A172 (cell line): ENCODE measurements around the gene NOC4L. TPM values are rescaled to one million over a fixed set of nuclear protein-coding genes. Genes with fewer than 3 reads are reported as not detected.
"Not testable (repeated sequence)": the region's sequence is repeated elsewhere in the genome, so short reads cannot be mapped to it uniquely, and the experiment has no call there.

Source experiments
- DNase-seq: peaks from one replicate; pipeline ENCODE4 v3.0.0-alpha.2; 2015; ENCODE audit warnings: low spot score
- total RNA-seq: library from RNA; depleted of rRNA; stranded (reverse); fragments of >200 nt; shearing (Covaris generic); gene quantifications from 2 replicates; pipeline ENCODE4 v1.2.3, GENCODE V29; 2014

The NOC4L gene
- total RNA-seq, 1 experiment from 2014 or later: 23.2 TPM

GRCh38 chr12:132123970-132124765 is 20.1 kb upstream of the NOC4L start:
- no peak for DNase-seq

- no peak for DNase-seq
These were observed 19.4 kb upstream of the NOC4L start for GRCh38 chr12:132124766-132125425.

- no peak for DNase-seq
These were observed 18.5 kb upstream of the NOC4L start for GRCh38 chr12:132125736-132126135.

- DNase-seq: no peak
These were observed 17.2 kb upstream of the NOC4L start for GRCh38 chr12:132127041-132127440.

DNA sequence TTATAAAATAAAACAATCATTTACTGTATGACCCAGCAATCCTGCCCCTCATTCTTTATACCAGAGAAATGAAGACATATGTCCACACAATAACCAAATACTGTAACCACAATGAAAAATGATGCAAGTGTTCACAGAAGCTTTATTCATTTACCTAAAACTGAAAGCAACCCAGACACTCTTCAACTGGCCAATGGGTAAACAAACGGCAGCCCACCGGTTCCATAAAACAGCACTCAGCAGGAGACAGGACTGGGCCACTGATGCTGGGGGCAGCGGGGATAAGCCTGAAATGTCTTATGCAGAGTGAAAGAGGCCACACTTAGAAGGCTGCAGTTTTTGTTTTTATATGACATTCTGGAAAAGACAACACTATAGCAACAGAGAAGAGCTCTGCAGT is 15.2 kb upstream of the NOC4L start:
- DNase-seq: no peak

DNA sequence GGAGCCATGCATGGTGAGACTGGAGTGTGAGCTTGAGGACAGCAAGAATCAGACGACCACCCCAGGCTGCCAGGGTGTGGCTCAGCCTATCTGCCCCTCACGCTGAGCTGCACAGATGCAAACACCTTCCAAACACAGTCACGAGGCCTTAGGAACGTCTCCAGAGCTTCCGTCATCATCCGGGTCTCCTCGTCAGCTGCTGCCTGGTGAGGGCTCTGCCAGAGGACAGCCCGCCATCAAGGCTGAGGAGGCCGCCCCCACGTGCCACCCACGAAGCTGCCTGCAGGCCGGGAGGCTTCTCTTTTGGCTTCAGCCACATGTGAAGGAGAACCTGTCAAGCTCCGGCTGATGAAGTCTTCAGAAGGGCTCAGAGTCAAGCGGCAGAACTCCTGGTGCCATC is 13.6 kb upstream of the NOC4L start:
- no peak for DNase-seq

DNA sequence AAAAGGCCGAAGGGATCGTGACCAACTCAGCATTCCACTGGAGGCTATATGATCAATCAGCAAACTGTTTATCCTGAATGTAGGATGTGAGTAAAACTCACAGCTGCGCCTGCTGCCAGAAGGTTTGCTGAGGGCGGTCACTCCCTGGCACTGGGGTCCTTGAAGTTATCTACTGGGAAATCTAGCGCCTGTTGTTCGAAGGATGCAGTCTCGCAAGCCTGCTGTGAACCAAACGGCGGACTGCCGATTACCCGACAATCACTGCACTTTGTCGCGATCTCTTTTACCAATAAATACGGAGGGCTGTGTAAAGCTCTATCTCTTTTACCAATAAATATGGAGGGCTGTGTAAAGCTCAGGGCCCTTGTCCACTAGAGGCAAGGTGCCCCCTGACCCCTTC is 13.0 kb upstream of the NOC4L start:
- DNase-seq: no peak

GRCh38 chr12:132131952-132132351 is 12.3 kb upstream of the NOC4L start:
- DNase-seq: no peak

GRCh38 chr12:132132609-132133430 is 11.4 kb upstream of the NOC4L start:
- no peak for DNase-seq

- no peak for DNase-seq
These were observed 10.2 kb upstream of the NOC4L start for GRCh38 chr12:132133952-132134652.

GRCh38 chr12:132134653-132135183 is 9.5 kb upstream of the NOC4L start:
- DNase-seq: not testable (repeated sequence)

GRCh38 chr12:132136226-132136625 is 8.0 kb upstream of the NOC4L start:
- DNase-seq: not testable (repeated sequence)

DNA sequence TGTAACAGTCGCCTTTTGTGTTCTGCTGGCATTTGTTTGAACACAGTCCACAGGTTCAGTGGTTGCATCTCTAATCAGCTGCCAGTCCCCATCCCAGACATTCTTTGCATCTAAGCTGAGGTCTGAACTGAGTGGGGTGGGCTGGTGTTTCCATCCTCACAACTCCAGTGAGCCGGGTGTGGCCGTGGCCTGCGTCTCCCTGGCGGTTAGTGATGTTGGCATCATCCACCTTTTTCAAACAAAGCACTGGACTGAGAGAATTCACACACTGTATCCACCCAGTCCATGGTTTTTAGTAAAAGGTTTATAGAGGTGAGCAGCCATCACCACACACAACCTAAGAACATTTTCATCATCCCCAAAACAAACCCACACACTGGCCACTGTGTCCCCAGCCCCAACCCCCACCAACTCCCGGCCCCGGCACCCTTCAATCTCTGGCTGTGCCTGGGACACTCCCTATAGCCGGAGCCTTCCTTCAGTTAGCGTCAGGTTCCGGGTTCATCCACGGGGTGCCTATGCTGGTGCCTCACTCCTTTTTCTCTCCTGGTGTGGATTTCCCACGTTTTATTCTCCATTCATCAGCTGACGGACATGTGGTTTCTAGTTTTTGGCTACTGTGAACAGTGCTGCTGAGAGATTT is 6.7 kb upstream of the NOC4L start:
- no peak for DNase-seq

- DNase-seq: no peak
These were observed 5.1 kb upstream of the NOC4L start for GRCh38 chr12:132138941-132139871.

GRCh38 chr12:132139912-132140311 is 4.3 kb upstream of the NOC4L start:
- DNase-seq: no peak

DNA sequence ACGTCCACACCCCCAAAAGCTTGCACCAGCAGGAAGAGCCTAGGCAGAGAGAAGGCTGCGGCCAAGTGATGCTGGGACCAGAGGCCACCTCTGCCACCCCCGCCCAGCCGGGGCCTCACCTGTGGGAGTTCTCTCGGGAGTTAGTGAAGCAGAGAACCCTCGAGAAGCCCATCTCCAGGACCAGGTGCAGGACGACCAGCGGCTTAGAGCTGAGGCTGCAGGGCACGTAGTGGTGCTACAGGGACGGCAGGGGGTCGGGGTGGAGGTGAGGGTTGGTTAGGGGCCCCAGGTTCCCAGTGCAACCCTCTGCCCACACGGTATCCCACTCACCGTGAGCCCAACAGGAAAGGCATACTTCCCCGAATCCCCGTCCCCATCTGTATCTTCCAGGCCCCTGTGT is 3.8 kb upstream of the NOC4L start:
- DNase-seq: no peak

- DNase-seq: no peak
These were observed 3.1 kb upstream of the NOC4L start for GRCh38 chr12:132140918-132141841.

DNA sequence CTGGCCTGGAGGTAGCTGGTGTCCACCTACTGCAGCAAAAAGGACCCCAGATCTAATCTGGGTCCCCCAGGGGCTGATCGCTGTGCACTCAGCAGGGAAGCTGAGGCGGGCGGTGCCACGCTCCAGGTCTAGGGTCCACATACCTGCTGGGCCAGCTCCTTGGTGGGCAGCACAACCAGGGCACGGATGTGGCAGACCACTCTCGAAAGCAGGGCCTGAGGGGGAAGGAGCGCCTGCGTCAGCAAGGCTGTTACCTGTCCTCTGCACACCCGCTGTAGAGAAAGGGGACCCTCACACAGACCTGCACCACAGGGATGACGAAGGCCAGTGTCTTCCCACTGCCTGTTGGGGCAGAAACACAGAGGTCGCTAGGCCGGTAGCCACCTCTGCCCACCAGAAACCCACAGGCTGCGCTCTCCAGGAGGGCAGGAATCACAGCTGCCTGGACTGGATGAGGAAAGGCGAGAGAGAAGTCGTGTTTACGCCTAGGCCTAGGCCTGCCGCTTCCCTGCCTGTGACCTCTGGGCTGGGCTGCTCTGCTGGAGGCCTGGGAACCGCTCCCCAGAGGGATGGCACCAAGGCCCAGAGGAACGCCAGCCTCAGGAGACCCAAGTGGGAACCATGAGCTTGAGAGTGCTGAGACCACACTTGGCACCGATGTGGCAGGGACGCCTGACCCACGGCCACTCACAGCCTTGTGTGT is 2.1 kb upstream of the NOC4L start:
- DNase-seq: no peak
